ENCODE measurements around the gene KDM6A. TPM values are rescaled to one million over a fixed set of nuclear protein-coding genes. Genes with fewer than 3 reads are reported as not detected.

KDM6A gene
- total RNA-seq, 1 experiment from 2014 or later: 24.0 TPM

DNA sequence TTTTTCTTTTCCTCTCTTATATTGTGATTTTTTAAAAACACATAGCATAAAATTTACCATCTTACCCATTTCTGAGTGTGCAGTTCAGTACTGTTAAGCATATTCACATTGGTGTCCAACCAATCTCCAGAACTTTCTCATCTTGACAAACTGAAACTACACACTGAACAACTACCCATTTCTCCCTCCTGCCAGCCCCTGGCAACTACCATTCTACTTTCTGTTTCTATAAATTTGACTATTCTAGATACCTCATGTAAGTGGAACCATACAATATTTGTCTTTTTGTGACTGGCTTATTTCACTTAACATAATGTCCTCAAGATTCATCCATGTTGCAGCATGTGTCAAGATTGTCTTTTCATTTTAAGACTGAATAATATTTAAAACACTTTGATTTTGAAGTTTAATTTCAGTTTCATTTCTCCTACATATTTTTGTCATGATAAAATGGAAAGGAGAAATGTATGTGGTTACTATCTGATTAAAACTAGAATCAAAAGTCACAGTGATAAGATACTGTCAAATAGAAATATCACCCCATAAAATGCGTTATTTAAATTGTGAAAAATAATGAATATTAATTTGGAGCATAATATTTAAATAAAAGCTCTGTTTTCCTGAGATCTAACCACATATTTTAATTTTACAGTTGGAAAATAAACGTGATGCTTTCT is 204.9 kb downstream of the KDM6A start:
- Histone ChIP-seq H3K36me3 (ENCODE audit: control insufficient read depth, insufficient read depth, low read length) (no peaks in the 10 kb centered on the region; the same call in 1 of the 2 replicates), H3K27ac (ENCODE audit: low read length) (no peak overlapping the region), H3K4me1 (ENCODE audit: control insufficient read depth, insufficient read depth, low read length) (no peaks in the 10 kb centered on the region), H3K27me3 (ENCODE audit: control insufficient read depth, insufficient read depth, low read length) (no peaks in the 10 kb centered on the region), H3K9me3 (ENCODE audit: control insufficient read depth, insufficient read depth, low read depth, low read length) (no peaks in the 10 kb centered on the region), H3K4me3 (ENCODE audit: low read depth in 2 of 2, low read length in 2 of 2) (no peak overlapping the region)
- in situ Hi-C loops (cut with HindIII; ENCODE audit: low pct_unique_long_range_greater_than_20kb, low sequenced_read_pairs): no loop called here
- intact Hi-C loops (cut with micrococcal nuclease; ENCODE audit: unreplicated experiment): no loop called here
- CTCF ChIA-PET: no interaction called here
- ATAC-seq: no peak
- POLR2A ChIA-PET: no interaction called here
- BruUV-seq (replicated peaks): no TSS peak
- TF ChIP-seq, protein P1, sequence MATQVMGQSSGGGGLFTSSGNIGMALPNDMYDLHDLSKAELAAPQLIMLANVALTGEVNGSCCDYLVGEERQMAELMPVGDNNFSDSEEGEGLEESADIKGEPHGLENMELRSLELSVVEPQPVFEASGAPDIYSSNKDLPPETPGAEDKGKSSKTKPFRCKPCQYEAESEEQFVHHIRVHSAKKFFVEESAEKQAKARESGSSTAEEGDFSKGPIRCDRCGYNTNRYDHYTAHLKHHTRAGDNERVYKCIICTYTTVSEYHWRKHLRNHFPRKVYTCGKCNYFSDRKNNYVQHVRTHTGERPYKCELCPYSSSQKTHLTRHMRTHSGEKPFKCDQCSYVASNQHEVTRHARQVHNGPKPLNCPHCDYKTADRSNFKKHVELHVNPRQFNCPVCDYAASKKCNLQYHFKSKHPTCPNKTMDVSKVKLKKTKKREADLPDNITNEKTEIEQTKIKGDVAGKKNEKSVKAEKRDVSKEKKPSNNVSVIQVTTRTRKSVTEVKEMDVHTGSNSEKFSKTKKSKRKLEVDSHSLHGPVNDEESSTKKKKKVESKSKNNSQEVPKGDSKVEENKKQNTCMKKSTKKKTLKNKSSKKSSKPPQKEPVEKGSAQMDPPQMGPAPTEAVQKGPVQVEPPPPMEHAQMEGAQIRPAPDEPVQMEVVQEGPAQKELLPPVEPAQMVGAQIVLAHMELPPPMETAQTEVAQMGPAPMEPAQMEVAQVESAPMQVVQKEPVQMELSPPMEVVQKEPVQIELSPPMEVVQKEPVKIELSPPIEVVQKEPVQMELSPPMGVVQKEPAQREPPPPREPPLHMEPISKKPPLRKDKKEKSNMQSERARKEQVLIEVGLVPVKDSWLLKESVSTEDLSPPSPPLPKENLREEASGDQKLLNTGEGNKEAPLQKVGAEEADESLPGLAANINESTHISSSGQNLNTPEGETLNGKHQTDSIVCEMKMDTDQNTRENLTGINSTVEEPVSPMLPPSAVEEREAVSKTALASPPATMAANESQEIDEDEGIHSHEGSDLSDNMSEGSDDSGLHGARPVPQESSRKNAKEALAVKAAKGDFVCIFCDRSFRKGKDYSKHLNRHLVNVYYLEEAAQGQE (IDR thresholded peaks at IDR 0.05; ENCODE audit: insufficient read depth in 1 of 2, low read depth in 2 of 2, low read length in 1 of 2): no peak
- TF ChIP-seq POLR2AphosphoS5 (IDR thresholded peaks at IDR 0.05; ENCODE audit: low read depth, low read length) (no peak), SIN3A (IDR thresholded peaks at IDR 0.05; ENCODE audit: borderline replicate concordance, insufficient read depth, low read depth, low read length) (no peak), TCF7L2 (IDR thresholded peaks at IDR 0.05; ENCODE audit: low read depth, low read length) (no peak)
- TF ChIP-seq, protein P2, sequence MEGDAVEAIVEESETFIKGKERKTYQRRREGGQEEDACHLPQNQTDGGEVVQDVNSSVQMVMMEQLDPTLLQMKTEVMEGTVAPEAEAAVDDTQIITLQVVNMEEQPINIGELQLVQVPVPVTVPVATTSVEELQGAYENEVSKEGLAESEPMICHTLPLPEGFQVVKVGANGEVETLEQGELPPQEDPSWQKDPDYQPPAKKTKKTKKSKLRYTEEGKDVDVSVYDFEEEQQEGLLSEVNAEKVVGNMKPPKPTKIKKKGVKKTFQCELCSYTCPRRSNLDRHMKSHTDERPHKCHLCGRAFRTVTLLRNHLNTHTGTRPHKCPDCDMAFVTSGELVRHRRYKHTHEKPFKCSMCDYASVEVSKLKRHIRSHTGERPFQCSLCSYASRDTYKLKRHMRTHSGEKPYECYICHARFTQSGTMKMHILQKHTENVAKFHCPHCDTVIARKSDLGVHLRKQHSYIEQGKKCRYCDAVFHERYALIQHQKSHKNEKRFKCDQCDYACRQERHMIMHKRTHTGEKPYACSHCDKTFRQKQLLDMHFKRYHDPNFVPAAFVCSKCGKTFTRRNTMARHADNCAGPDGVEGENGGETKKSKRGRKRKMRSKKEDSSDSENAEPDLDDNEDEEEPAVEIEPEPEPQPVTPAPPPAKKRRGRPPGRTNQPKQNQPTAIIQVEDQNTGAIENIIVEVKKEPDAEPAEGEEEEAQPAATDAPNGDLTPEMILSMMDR (IDR thresholded peaks at IDR 0.05): no peak
- no peak for DNase-seq (ENCODE audit: low read depth, low spot score)

DNA sequence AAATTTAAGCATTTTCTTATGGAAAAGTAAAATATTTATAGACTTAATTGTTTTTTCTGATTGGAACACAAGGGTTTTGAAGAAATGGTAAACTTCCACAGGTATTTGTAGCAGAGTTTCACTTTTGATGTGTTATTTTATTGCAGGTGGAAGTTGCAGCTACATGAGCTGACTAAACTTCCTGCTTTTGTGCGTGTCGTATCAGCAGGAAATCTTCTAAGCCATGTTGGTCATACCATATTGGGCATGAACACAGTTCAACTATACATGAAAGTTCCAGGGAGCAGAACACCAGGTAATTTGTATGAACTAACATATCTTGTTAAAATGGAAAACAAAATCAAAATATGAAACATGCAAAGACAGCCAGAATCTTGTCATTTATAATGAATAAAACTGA is 210.3 kb downstream of the KDM6A start:
- intact Hi-C loops (cut with micrococcal nuclease; ENCODE audit: unreplicated experiment) (no loop called here), in situ Hi-C loops (cut with HindIII; ENCODE audit: low pct_unique_long_range_greater_than_20kb, low sequenced_read_pairs) (no loop called here)
- no peaks in the 10 kb centered on the region for H3K9me3 ChIP-seq (ENCODE audit: control insufficient read depth, insufficient read depth, low read depth, low read length)
- BruUV-seq (replicated peaks): no TSS peak
- ATAC-seq (no peak), DNase-seq (ENCODE audit: low read depth, low spot score) (no peak)
- no peaks in the 10 kb centered on the region; the same call in none of the 2 replicates for H3K36me3 ChIP-seq (ENCODE audit: control insufficient read depth, insufficient read depth, low read length)
- no peak for TF ChIP-seq SIN3A (IDR thresholded peaks at IDR 0.05; ENCODE audit: borderline replicate concordance, insufficient read depth, low read depth, low read length)
- TF ChIP-seq, protein P1 (IDR thresholded peaks at IDR 0.05; ENCODE audit: insufficient read depth in 1 of 2, low read depth in 2 of 2, low read length in 1 of 2): no peak
- TF ChIP-seq POLR2AphosphoS5 (IDR thresholded peaks at IDR 0.05; ENCODE audit: low read depth, low read length): no peak
- TF ChIP-seq, protein P2 (IDR thresholded peaks at IDR 0.05): no peak
- no peak for TF ChIP-seq TCF7L2 (IDR thresholded peaks at IDR 0.05; ENCODE audit: low read depth, low read length)
- no peak overlapping the region for H3K4me3 ChIP-seq (ENCODE audit: low read depth in 2 of 2, low read length in 2 of 2)
- H3K27ac ChIP-seq (ENCODE audit: low read length): no peak overlapping the region
- CTCF ChIA-PET: no interaction called here
- H3K27me3 ChIP-seq (ENCODE audit: control insufficient read depth, insufficient read depth, low read length): no peaks in the 10 kb centered on the region
- H3K4me1 ChIP-seq (ENCODE audit: control insufficient read depth, insufficient read depth, low read length): no peaks in the 10 kb centered on the region
- POLR2A ChIA-PET: no interaction called here
